Occipital lobe (tissue), 2 donors: ENCODE results near the gene LSM2. TPM values are rescaled to one million over a fixed set of nuclear protein-coding genes. Genes with fewer than 3 reads are reported as not detected.
"Not testable (repeated sequence)": the region's sequence is repeated elsewhere in the genome, so short reads cannot be mapped to it uniquely, and the experiment has no call there.

Source experiments
- DNase-seq: peaks from one replicate; lab custom pipeline; 2025; lab: John Stamatoyannopoulos, UW
- total RNA-seq: library from RNA; depleted of rRNA; stranded (reverse); fragments of >200 nt; gene quantifications from one replicate; pipeline ENCODE4 v1.2.3, GENCODE V29; 2014

Gene LSM2
- total RNA-seq, 1 donor from 2014 or later = 22.9 TPM

- DNase-seq = peak; percentile 100
Measured at GRCh38 chr6:31827286-31828079, 20.7 kb upstream of the LSM2 start, which contains the start of gene HSPA1B. TSS of gene HSPA1B (plus strand) at chr6:31827738. CDS start at chr6:31827951, 213 bp downstream.

GRCh38 chr6:31826793-31827285 lies 20.1 kb upstream of the LSM2 start:
- DNase-seq = peak; percentile 75

- DNase-seq = no peak
Measured at GRCh38 chr6:31825553-31825952, 18.8 kb upstream of the LSM2 start.

- not testable (repeated sequence) for DNase-seq
Measured at GRCh38 chr6:31823592-31824196, 16.9 kb upstream of the LSM2 start.

- peak; percentile 70 for DNase-seq
Measured at GRCh38 chr6:31822036-31822821, 15.5 kb upstream of the LSM2 start.

- peak; percentile 46 for DNase-seq
Measured at GRCh38 chr6:31821301-31822035, 14.7 kb upstream of the LSM2 start.

GRCh38 chr6:31820399-31820798 lies 13.6 kb upstream of the LSM2 start:
- DNase-seq = not testable (repeated sequence)

GRCh38 chr6:31819871-31820299 lies 13.1 kb upstream of the LSM2 start:
- DNase-seq = no peak

GRCh38 chr6:31817929-31818511 lies 11.3 kb upstream of the LSM2 start:
- not testable (repeated sequence) for DNase-seq

GRCh38 chr6:31817133-31817928 lies 10.6 kb upstream of the LSM2 start:
- DNase-seq = not testable (repeated sequence)

GRCh38 chr6:31815025-31815838 lies 8.5 kb upstream of the LSM2 start, which contains the start of the genes HSPA1A and HSPA1L:
TSS of gene HSPA1A (plus strand) at chr6:31815543. CDS start at chr6:31815757, 214 bp downstream.
TSS of gene HSPA1L (minus strand) at chr6:31815283. CDS start at chr6:31811972, 3,311 bp downstream.
- DNase-seq = peak; percentile 91

GRCh38 chr6:31814677-31815024 lies 7.9 kb upstream of the LSM2 start:
- DNase-seq = peak; percentile 93

GRCh38 chr6:31813465-31813849 lies 6.7 kb upstream of the LSM2 start:
- DNase-seq = no peak

- no peak for DNase-seq
Measured at GRCh38 chr6:31811645-31812044, 4.9 kb upstream of the LSM2 start.

GRCh38 chr6:31808599-31808998 lies 1.8 kb upstream of the LSM2 start:
- not testable (repeated sequence) for DNase-seq

GRCh38 chr6:31805939-31806469 lies 762 bp downstream of the LSM2 start:
- no peak for DNase-seq

GRCh38 chr6:31801031-31801927 lies 5.5 kb downstream of the LSM2 start:
- not testable (repeated sequence) for DNase-seq

GRCh38 chr6:31799781-31800180 lies 7.0 kb downstream of the LSM2 start:
- no peak for DNase-seq
